ENCODE data around the gene GALNT14. TPM values are rescaled to one million over a fixed set of nuclear protein-coding genes. Genes with fewer than 3 reads are reported as not detected.

GALNT14 gene
- total RNA-seq, 1 donor from 2014 or later, result 6.4 TPM

DNA sequence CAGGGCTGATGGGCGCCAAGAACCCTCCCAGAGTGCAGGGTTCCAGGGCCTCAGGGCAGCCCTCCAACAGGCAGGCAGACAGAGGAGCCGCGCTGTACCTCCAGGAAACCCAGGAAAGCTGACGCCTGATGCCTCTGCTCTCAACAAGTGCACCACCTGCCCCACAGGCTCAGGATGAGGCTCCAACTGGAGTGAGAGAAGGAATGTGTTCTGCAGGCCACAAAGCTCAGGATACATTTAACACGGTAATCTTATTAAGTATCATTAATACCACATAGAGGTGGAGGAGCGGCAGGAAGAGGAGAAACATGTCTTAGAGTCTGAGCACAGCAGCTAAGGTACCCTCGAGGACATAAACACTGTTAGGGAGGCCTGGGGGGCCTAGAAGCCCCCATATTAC is 175.1 kb downstream of the GALNT14 start:
- Mint-ChIP-seq H3K4me1 (peaks cover 23% of the 10 kb centered on the region), H3K27ac (no peak overlapping the region)

DNA sequence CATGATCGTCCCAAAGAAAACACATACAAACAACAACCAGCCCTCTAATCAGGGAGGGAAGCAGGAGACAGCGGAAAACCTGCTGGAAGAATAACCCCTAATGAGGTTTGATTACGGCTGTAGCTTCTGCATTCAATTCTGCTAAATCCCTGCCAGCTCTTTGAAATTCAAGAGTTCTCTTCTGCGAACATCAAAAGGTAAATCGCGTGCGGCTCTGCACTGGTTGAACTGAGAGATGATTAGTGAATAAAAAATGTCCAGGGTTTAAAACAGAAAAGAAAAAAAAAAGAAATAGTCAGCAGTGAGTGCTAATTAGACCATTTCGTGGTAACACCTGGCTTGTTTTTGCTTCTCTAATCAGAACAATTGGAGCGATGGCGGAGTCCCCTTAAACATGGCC is 178.0 kb downstream of the GALNT14 start:
- Mint-ChIP-seq H3K36me3 (no peaks in the 10 kb centered on the region), H3K27ac (no peak overlapping the region), H3K9me3 (no peaks in the 10 kb centered on the region), H3K4me3 (no peak overlapping the region), H3K4me1 (peaks cover 23% of the 10 kb centered on the region), H3K27me3 (ENCODE audit: insufficient read depth, low read depth) (peaks cover 9% of the 10 kb centered on the region)
- no peaks in the 10 kb centered on the region for H3K9me3 ChIP-seq (ENCODE audit: low read depth)
- no peaks in the 10 kb centered on the region for H3K79me2 ChIP-seq (ENCODE audit: low read depth)
- H3K4me2 ChIP-seq, result no peak overlapping the region
- no peak overlapping the region for H2AFZ ChIP-seq (replicated peaks)
- H3K36me3 ChIP-seq, result no peaks in the 10 kb centered on the region
- no peak overlapping the region for H3K4me3 ChIP-seq
- peaks cover 9% of the 10 kb centered on the region for H3K4me1 ChIP-seq
- no peak for DNase-seq (ENCODE audit: low spot score)
- H3F3A ChIP-seq (ENCODE audit: low read depth), result no peaks in the 10 kb centered on the region
- H3K27ac ChIP-seq, result no peak overlapping the region
- H3K27me3 ChIP-seq, result no peaks in the 10 kb centered on the region
- no peaks in the 10 kb centered on the region for H4K20me1 ChIP-seq (ENCODE audit: low read depth)
- TF ChIP-seq EZH2phosphoT487 (IDR thresholded peaks at IDR 0.05), result no peak
- no peak for TF ChIP-seq EZH2 (IDR thresholded peaks at IDR 0.05)
- TF ChIP-seq, protein P1, sequence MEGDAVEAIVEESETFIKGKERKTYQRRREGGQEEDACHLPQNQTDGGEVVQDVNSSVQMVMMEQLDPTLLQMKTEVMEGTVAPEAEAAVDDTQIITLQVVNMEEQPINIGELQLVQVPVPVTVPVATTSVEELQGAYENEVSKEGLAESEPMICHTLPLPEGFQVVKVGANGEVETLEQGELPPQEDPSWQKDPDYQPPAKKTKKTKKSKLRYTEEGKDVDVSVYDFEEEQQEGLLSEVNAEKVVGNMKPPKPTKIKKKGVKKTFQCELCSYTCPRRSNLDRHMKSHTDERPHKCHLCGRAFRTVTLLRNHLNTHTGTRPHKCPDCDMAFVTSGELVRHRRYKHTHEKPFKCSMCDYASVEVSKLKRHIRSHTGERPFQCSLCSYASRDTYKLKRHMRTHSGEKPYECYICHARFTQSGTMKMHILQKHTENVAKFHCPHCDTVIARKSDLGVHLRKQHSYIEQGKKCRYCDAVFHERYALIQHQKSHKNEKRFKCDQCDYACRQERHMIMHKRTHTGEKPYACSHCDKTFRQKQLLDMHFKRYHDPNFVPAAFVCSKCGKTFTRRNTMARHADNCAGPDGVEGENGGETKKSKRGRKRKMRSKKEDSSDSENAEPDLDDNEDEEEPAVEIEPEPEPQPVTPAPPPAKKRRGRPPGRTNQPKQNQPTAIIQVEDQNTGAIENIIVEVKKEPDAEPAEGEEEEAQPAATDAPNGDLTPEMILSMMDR (IDR thresholded peaks at IDR 0.05), result no peak
- H3K9ac ChIP-seq, result no peak overlapping the region

More for the DNA sequence above, 175.1 kb downstream of the GALNT14 start:
- H3K9me3 ChIP-seq (ENCODE audit: low read depth), result no peaks in the 10 kb centered on the region
- no peak overlapping the region for H2AFZ ChIP-seq (replicated peaks)
- no peaks in the 10 kb centered on the region for H3K9me3 Mint-ChIP-seq
- H4K20me1 ChIP-seq (ENCODE audit: low read depth), result no peaks in the 10 kb centered on the region
- H3K4me1 ChIP-seq, result peaks cover 9% of the 10 kb centered on the region
- no peaks in the 10 kb centered on the region for H3F3A ChIP-seq (ENCODE audit: low read depth)
- no peak overlapping the region for H3K9ac ChIP-seq
- TF ChIP-seq EZH2 (IDR thresholded peaks at IDR 0.05), result no peak
- TF ChIP-seq, protein P1 (IDR thresholded peaks at IDR 0.05), result no peak
- no peak for TF ChIP-seq EZH2phosphoT487 (IDR thresholded peaks at IDR 0.05)
- H3K4me3 ChIP-seq, result no peak overlapping the region
- no peak overlapping the region for H3K4me3 Mint-ChIP-seq
- no peaks in the 10 kb centered on the region for H3K36me3 Mint-ChIP-seq
- no peak for DNase-seq (ENCODE audit: low spot score)
- no peaks in the 10 kb centered on the region for H3K79me2 ChIP-seq (ENCODE audit: low read depth)
- no peaks in the 10 kb centered on the region for H3K36me3 ChIP-seq
- H3K27me3 ChIP-seq, result no peaks in the 10 kb centered on the region
- H3K4me2 ChIP-seq, result no peak overlapping the region
- H3K27me3 Mint-ChIP-seq (ENCODE audit: insufficient read depth, low read depth), result peaks cover 13% of the 10 kb centered on the region
- no peak overlapping the region for H3K27ac ChIP-seq

DNA sequence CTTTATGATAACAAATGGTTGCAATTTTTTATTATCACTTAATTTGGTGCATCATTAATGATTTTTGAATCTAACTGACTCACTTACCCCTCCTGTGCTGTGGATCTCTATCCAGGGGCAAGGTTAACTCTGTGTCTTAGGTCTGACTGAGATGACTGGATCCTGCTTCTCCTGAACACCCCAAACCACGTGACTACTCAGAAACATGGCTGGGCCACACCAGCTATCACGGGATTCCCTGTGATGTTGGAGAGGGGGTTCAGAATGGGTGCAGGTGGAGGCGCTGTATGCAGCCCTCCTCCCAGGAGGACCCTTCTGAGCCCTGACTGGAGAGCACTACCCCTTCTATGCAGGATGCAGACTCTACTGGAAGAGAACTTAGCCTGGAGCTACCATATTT is 178.6 kb downstream of the GALNT14 start:
- Mint-ChIP-seq H3K27ac (no peak overlapping the region), H3K9me3 (no peaks in the 10 kb centered on the region), H3K36me3 (no peaks in the 10 kb centered on the region), H3K27me3 (ENCODE audit: insufficient read depth, low read depth) (peaks cover 10% of the 10 kb centered on the region), H3K4me1 (peaks cover 23% of the 10 kb centered on the region), H3K4me3 (no peak overlapping the region)
- Histone ChIP-seq H3K79me2 (ENCODE audit: low read depth) (no peaks in the 10 kb centered on the region), H3K4me3 (no peak overlapping the region), H3F3A (ENCODE audit: low read depth) (no peaks in the 10 kb centered on the region), H3K27me3 (no peaks in the 10 kb centered on the region), H3K36me3 (no peaks in the 10 kb centered on the region), H3K4me2 (no peak overlapping the region), H2AFZ (replicated peaks) (no peak overlapping the region), H3K9ac (no peak overlapping the region), H3K9me3 (ENCODE audit: low read depth) (no peaks in the 10 kb centered on the region), H3K27ac (no peak overlapping the region), H3K4me1 (peaks cover 9% of the 10 kb centered on the region), H4K20me1 (ENCODE audit: low read depth) (no peaks in the 10 kb centered on the region)
- no peak for DNase-seq (ENCODE audit: low spot score)
- TF ChIP-seq EZH2phosphoT487 (IDR thresholded peaks at IDR 0.05) (no peak), EZH2 (IDR thresholded peaks at IDR 0.05) (no peak)
- TF ChIP-seq, protein P1 (IDR thresholded peaks at IDR 0.05), result no peak
